HG02840 (cell line): ENCODE results near the gene RSBN1.
"Not testable (repeated sequence)": the region's sequence is repeated elsewhere in the genome, so short reads cannot be mapped to it uniquely, and the experiment has no call there.

Experiments used
- ATAC-seq: cut with Tn5 transposase; IDR thresholded peaks from one replicate; pipeline ENCODE4 v1.9.1; 2021; ENCODE audit warnings: mild to moderate bottlenecking, moderate library complexity, moderate number of reproducible peaks; ENCODE audit not compliant: unreplicated experiment, low FRiP score

RSBN1 gene

DNA sequence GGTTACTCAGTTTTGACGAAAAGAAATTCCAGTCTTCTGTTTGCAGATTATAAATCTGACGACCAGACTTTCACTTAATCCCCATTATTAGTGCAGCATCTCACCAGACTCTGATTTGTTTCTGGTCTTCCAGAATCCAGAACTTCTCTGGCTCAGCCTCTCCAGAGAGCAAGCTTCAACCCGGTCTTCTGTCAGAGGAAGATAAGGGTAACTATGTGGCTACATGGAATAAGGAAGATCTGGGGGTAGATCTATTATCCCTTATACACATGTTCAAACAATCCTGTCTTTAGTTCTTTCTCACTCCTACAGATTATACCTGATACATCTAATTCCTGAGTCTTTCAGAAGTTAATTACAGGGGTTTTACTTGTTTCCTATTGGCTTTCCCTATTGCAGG lies 62.9 kb downstream of the RSBN1 start:
- no peak for ATAC-seq

- ATAC-seq: no peak
Measured at GRCh38 chr1:113747376-113747775, 64.9 kb downstream of the RSBN1 start.

GRCh38 chr1:113745425-113745824 lies 66.9 kb downstream of the RSBN1 start:
- ATAC-seq: no peak

GRCh38 chr1:113744114-113744513 lies 68.2 kb downstream of the RSBN1 start:
- no peak for ATAC-seq

- no peak for ATAC-seq
Measured at GRCh38 chr1:113742515-113742914, 69.8 kb downstream of the RSBN1 start.

- ATAC-seq: no peak
Measured at GRCh38 chr1:113734357-113735055, 77.8 kb downstream of the RSBN1 start.

- ATAC-seq: no peak
Measured at GRCh38 chr1:113732802-113733201, 79.5 kb downstream of the RSBN1 start.

DNA sequence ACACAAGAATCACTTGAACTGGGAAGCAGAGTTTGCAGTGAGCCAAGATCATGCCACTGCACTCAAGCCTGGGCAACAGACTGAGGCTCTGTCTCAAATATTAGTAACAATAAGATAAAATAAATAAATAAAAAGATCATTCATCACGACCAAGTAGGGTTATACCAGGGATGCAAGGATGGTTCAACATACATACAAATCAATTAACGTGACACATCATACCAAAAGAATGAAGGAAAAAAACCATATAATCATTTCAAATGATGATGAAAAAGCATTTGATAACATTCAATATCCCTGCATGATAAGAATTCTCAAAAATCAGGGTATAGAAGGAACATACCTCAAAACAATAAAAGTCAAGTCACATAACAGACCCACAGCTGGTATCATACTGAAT lies 91.3 kb downstream of the RSBN1 start:
- ATAC-seq: no peak

DNA sequence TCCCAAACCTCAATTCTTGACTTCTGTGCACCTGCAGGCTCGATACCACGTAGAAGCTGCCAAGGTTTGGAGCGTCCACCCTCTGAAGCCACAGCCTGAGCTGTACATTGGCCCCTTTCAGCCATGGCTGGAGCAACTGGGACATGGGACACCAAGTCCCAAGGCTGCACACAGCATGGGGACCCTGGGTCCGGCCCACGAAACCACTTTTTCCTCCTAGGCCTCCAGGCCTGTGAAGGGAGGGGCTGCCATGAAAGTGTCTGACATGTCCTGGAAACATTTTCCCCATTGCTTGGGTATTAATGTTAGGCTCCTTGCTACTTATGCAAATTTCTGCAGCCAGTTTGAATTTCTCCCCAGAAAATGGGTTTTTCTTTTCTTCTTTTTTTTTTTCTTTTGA lies 93.7 kb downstream of the RSBN1 start:
- ATAC-seq: not testable (repeated sequence)

- not testable (repeated sequence) for ATAC-seq
Measured at GRCh38 chr1:113717506-113717905, 94.8 kb downstream of the RSBN1 start.

DNA sequence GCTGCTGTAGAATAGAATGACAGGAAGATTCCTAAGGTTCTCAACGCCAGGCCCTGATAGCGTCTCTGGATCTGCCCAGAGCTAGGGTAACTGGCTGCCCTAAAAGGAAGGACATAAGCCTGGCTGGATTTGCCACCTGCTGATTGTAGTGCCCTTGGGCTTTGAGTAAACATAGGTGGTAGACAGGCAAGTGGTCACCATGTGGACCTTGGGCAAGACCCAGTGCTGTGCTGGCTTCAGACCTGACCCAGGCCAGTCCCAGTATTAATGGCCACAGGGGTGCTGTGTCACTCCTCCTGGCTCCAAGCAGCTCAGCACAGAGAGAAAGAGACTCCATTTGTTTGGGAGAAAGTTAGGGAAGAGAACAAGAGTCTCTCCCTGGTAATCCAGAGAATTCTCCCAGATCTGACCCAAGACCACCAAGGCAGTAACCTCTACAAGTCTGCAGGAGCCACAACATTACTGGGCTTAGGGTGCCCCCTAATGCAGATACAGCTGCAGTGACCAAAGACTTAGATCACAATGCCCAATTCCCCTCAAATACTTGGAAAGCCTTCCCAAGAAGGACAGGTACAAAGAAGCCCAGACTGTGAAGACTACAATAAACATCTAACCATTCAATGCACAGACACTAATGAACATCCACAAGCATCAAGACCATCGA lies 97.5 kb downstream of the RSBN1 start:
- ATAC-seq: no peak
